Hematopoietic multipotent progenitor cell treated with erythropoietin and hydrocortisone succinate and interleukin-3 and kit ligand, for 6 days (in vitro differentiated cells): ENCODE data around the gene VPS26A.

Source experiments
- DNase-seq: peaks from one replicate; pipeline ENCODE4 v3.0.0-alpha.2; 2015

Gene VPS26A

DNA sequence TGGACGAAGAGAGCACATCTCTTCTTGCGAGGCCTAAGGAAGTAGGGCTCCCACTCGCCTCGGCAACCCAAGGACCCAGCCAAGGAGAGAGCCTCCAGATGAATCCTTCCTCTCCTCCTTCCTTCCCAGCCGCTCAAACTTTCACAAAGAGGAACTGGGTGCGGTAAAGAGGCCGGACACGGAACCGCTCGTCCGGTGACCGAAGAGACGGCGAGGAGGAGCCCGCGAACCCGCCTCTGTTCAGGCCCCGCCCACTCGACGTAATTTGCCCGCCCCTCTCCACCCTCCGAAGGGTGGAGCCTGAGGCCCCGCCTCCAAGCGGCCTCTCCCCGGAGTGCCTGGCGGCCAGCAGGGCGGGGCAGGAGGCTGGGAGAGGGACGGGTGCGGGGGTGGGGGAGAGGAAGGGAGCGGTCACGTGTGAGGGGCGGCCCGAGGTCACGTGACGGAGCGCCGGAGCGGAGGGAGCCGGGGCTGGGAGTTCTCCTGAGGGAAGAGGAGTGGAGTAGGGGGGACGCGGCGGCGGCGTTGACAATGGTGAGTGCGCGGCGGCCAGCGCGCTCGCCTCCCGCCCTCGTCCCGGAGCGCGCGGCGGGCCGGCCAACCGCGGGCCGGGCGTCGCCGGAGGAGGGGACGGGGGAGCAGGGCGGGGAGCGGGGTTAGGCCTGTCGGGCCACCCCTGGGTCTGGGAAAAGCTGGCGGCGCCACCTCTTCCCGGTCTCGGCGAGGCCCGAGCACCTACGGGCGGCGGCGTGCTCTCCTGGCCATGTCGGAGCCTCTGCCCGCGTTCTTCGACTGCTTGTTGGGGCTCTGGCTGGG lies at the start of gene VPS26A:
TSS of gene VPS26A (plus strand) at position 432 of the 816 bp plus-strand sequence. CDS start at position 532, 100 bp downstream.
- DNase-seq, result peak; percentile 98

DNA sequence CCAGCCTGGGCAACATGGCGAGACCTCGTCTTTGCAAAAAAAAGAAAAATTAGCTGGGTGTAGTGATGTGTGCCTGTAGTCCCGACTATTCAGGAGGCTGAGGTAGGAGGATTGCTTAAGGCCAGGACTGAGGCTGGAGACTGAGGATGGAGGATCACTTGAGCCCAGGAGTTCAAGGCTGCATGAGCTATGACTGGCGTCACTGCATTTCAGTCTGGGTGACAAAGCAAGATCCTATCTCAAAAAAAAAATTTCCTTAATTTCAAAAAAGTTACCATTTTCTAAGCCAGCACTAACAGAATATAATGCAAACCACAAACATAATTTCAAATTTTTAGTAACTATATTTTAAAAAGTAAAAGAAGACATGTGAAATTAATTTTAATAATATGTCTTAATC lies 49.4 kb upstream of the VPS26A start:
- no peak for DNase-seq

DNA sequence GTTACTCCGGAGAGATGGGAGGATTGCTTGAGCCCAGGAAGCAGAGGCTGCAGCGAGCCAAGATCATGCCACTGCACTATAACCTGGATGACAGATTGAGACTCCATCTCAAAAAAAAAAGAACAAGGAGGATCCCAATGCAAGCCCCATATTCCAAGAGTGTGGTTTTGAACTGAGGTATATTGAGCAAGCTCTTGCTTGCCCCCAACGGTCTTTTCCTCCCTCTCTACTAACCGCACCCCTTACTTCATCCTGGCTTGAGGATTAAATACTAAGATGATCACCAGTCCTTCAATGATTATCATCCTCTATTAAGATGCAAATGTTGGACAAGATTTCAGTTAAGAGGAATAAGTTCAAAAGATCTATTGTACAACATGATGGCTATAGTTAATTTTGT lies 48.5 kb upstream of the VPS26A start:
- DNase-seq, result peak; percentile 49

DNA sequence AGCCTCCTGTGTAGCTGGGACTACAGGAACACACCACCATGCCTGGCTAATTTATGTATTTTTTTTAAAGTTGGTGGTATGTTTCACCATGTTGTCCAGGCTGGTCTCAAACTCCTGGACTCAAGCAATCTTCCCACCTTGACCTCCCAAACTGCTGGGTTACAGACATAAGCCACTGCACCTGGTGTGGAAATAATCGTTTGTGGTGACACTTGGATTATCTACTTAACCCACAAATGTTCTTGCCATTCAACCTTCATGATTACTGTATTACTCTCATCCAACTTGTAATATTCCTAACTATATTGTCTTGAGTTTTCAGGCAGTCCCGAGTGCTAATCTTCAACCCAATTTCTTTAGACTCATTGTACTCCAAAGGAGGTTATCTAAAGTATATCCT lies 45.7 kb upstream of the VPS26A start:
- no peak for DNase-seq

DNA sequence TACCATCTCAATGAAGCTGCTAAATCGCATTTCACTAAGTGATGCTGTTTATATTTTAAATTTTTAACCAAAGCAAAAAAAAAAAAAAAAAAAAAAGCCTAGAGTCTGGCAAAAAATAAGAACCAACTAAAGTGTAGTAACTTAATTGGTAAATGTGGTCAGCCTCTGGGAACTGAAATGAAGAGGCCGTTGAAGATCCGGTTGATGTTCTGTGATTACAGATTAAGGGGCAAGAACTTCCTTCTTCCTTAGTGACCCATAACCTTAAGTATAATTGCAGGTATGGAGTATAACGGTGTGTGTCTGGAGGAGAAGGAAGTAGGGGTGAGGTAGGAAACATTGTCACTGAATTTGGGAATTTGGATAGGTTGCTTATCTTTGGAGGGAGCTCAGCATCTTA lies 43.8 kb upstream of the VPS26A start:
- peak; percentile 67 for DNase-seq

DNA sequence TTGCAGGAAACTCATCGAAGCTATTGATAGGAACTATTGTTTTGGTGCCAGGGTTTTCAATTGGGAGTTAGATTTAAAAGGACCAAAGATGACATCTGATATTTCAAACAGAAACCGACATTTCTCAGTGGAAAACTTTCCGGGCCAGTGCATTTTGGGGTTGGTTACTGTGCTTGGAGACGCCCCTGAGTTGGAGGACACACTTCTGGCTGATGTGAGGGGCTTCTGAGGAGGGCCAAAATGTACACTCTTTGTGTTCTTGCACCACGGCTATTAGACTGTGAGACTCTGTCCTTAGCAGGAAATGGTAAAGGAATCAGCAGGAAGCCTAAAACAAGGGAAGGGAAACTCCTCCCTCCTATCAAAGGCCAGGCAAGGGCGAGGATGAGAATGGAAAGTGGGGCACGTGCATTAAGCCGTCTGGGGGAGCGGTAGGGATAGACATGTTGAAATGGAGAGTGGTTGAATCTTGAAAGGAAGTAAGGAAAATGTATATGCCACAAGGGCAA lies 37.9 kb upstream of the VPS26A start:
- peak; percentile 65 for DNase-seq

DNA sequence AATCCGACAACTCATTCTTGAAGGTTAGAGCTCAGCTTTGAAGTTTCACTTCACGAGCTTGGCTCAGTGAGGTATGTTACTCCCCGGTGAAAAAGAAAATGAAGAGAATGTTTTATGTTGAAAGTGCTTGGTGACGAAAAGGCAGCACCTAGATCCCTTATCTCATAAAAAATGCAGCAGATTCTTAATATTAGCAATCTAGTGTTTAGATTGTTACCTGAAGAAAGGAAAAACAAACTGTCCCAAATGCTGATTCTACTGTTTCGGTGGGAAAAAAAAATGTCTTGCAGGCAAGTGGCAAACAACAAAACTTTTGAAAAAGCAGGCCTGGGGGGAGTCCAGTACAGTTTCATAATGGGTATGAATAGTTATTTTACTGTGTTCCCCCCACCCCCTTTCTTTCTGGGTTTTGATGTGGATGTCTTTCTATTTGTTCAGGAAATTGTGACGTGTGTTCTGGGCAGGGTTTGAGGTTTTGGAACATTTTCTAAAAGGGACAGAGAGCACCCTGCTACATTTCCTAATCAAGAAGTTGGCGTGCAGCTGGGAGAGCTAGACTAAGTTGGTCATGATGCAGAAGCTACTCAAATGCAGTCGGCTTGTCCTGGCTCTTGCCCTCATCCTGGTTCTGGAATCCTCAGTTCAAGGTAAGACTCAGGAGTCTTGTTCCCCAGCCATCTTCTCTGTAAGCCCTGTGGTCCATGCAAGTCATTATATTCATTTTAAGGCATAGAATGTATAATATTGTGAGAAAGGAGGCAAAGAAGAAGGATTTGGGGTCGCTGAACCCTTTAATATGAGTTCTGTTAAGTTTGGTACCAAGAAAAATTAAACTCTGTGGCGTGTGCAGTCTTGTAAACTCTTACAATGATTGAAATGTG lies 36.1 kb upstream of the VPS26A start, which contains the start of gene SRGN:
TSS of gene SRGN (plus strand) at position 514 of the 881 bp plus-strand sequence. CDS start at position 569, 55 bp downstream.
- peak; percentile 97 for DNase-seq

DNA sequence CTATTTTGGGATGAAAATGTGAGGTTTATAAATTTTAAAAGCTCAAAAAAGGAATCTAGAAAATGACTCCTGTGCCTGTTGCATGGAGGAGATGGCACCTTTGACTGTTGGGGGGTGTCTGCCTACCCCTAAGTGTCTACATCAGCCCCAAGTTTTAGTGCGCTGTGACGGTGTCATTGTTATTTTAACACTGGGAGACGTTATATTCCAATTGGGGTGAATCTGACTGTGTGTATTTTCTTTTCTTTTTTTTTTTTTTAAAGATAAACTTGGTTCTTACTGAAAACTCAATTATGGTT lies 35.6 kb upstream of the VPS26A start:
- peak; percentile 44 for DNase-seq

DNA sequence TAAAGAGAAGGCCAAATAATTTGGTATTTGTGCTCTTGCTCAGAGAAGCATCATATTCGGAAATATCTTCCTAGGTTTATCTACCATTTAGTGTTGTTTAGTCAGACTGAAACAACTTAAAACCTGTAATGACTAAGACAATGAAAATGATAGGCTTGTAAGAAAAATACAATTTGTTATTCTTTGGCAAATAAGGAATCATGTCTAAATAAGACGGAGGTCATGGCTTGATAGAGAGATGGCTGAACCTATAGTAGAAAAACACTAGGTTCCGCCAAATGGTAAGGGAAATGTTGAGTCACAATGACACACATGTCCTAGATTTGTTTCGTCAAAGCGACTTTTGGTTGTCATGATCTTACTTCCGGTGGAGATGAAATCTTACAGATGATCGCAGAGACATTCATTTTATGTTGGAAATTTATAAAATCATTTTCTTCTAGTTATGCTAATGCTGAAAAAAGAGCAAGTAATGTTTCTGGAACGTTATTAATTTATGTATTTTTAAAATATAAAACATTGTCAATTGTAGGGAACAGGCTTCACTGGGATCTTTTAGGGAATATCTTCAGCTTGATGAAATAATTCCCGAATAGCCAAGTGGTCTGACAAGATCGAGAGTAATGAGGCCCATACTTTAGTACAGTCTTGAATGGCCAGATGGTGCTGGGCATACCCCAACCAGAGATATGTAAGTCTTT lies 35.0 kb upstream of the VPS26A start:
- peak; percentile 94 for DNase-seq

DNA sequence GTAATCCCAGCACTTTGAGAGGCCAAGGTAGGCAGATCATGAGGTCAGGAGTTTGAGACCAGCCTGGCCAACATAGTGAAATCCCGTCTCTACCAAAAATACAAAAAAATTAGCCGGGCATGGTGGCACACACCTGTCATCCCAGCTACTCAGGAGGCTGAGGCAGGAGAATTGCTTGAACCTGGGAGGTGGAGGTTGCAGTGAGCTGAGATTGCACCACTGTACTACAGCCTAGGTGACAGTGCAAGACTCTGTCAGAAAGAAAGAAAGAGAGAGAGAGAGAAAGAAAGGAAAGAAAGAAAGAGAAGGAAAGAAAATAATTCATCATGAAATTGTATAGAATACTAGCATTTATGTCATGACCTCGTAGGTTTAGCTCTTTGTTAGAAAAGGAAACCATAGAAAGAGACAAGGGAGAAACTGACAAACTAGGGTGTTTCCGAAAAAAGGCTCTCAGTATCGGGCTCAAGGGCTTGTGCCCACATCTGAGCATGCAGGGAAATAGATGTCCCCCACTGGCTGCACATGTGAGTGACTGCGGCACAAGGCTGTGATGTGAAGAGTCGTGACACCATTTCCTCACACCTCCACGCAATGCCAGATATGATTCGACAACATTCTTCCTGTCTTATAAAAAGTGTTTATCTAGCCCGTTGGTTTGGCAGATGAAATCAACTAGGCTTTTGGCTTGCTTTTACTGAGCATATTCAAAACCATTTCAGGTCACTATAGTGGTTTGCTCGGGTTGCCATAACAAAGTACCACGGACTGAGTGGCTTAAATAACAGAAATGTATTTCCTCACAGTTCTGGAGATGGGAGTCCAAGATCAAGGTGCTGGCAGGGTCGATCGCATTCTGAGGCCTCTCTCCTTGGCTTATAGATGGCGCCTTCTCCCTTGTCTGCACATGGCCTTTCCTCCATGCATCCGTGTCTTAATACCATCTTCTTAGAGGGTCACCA lies 34.1 kb upstream of the VPS26A start:
- DNase-seq, result peak; percentile 75

DNA sequence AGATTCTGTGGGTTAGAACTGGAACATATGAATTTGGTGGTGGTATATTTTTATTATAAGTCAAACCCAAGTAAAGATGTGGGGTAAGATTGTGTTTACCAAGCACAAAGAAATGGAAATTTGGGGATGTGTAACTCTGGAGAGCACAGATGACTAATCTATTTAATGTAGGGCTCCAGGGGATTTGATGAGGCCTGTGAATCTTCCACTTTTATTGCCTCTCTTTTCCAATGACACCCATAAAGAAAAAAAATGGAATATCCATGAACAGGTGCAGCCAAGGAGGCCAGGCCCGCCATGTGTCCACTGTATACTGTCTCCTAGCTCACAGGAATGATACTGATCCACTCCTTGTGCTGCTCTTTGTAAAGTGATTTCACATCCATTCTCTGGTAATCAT lies 33.3 kb upstream of the VPS26A start:
- DNase-seq, result peak; percentile 37

DNA sequence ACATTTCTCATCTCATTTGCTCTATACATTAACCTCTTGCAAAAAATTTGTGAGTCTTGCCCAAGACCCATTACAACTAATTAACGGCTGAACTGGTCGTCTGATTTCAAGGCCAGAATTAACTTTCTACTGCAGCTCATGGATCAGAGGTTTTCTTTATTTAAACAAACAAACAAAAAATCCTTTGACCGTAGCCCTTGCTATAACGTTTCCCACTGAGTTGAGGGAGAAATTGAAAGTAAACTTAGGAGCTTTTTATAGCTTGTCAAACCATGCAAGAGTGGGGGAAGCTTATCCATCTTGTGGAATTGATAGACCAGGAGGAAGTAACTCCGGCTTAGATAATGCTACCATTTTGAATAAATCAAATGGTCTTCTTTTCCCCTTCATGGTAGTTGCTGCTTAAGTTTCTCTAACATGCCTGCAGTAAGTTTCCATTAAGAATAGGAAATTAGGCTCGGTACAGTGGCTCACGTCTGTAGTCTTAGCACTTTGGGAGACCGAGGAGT lies 32.8 kb upstream of the VPS26A start:
- DNase-seq, result peak; percentile 63

DNA sequence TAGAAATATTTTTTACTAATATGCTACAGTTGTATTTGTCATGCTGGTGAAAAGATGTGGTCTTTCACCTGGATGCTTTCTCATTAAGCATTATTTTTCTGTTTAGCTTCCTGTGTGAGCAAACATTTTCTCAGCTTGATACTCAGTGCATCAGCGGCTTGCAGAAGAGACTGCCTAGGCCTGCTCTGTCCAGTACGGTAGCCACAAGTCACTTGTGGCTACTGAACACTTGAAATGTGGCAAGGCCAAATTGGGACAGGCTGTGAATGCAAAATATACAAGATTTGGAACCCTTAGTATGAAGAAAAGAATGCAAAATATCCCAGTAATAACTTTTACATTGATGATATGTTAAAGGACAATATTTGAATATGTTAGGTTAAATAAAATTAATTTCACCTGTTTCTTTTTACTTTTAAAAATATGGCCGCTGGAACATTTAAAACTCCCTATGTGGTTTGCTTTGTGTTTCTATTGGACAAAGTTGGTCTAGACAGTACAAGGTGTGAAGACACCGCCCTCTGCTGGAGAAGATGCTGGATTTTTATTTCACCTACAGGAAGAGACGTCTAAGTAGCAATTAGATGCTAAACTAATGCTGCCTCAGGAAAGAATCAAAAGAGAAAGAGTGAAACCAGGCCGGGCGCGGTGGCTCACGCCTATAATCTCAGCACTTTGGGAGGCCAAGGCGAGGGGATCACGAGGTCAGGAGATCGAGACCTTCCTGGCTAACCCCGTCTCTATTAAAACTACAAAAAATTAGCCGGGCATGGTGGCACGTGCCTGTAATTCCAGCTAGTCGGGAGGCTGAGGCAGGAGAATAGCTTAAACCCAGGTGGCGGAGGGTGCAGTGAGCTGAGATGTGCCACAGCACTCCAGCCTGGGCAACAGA lies 30.8 kb upstream of the VPS26A start:
- peak; percentile 94 for DNase-seq

DNA sequence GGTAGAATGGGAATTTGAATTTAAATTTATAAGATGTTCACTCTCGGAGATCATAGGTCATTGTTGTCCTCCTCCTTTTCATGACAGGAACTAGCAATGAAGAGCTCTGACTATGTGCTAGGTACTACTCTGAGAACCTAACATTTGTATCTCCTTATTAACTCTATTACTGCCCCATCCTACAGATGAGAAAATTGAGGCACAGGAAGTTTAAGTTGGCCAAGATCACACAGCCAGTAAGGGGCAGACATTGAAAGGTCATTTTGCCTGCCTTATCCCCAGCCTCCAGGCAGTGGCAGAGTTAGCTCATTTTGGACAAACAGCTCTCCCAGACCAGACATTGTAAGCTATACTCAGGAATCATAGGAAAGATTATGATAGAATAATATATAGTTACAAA lies 30.0 kb upstream of the VPS26A start:
- DNase-seq, result peak; percentile 64

DNA sequence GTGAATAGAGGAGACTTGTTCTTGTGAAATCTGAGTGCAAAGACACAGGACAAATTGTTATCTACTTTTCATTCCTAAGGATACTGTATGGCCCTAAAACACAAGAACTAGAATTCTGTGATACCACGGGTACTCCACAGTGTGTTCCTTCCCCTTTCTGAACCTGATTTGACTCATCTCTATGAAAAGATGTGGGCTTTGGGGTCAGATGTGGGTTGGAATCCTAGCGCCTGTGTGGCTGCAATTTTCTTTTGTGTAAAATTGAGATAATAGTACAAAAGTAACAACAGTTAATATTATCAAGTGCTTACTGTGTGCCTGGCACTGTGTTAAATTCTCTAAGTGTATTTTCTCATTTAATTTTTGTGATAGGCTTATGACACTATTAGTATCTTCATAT lies 27.9 kb upstream of the VPS26A start:
- DNase-seq, result no peak

DNA sequence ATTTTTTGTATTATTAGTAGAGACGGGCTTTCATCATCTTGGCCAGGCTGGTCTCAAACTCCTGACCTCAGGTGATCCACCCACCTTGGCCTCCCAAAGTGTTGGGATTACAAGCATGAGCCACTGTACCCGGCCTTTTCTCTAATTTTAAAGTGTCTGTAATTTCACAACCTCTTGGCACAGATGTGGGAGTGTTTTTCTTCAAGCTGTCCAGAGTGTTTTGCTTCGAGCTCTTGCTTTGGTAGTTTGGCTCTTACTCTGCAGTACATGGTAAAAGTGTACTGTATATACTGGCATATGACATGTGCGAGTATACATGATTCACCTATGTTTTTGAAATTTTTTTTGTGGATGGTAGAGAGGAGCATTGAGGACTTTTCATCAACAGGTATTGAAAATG lies 26.2 kb upstream of the VPS26A start:
- no peak for DNase-seq

DNA sequence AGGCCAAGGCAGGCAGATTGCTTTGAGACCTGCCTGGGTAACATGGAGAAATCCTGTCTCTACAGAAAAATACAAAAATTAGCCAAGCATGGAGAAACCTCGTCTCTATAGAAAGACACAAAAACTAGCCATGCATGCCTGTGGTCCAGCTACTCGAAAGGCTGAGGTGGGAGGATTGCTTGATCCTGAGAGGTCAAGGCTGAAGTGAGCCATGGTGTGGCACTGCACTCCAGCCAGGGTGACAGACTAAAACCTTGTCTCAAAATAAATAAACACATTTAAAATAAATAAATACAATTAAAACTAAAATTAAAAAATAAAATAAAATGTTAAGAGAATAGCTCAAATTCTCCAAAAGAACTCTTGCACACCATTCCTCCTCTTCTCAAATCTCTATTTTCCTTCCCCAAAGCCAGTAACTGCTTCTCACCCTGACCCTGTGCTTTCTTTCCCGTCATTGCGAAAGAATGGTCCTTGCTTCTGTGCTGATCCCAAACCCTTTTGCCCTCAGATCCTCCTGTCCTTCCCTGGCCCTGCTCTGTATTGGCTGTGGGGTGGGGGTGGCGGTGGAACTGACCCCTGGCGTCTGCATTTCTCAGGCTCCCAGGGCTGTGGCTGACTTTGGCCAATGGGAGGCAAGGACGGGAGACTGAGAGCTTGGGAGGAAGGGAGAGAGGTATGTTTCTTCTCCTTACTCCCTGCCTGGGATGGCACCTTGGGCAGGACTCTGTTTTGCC lies 23.7 kb upstream of the VPS26A start:
- DNase-seq, result no peak

DNA sequence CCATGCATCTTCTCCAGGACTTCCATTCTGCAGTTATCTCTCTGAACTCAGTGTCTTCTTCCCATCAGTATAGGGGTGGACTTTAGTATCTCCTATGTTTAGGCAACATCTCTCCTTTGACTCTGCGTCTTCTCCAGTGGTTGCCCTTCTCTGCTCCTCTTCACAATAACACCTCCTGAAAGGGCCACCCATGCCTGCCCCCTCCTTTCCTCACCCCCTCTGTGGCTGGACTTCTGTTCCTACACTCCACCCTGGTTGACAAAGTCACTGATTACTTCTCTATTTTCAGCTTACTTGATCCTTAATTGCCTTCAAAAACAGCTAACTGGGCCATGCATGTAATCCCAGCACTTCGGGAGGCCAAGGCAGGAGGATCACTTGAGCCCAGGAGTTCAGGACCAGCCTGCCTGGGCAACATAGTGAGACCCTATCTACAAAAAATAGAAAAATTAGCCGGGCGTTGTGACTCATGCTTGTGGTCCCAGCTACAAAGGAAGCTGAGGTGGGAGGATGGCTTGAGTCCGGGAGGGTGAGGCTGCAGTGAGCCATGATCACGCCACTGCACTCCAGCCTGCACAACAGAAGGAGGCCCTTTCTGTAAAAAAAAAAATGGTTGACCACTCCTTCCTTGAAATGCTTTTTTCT lies 22.4 kb upstream of the VPS26A start:
- DNase-seq, result peak; percentile 46

DNA sequence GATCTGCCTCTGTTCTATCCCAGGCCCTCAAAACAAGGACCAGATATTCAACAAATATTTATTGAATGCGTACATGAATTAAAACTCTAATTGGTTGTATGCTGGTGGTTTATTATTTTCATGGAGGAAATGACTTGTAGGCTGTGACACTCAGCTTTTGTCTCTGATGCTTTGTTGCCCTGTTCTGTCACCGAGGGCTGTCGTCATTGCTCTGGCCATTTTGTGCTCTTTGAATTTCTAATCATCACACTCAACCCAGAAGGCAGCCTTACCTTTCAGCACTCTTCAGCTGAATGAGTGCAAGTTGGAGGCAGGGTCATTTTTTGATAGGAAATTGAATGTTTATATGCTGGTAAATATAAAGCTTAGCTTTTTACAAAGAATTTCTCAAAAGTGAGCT lies 21.5 kb upstream of the VPS26A start:
- no peak for DNase-seq
